AG04450 (cell line): ENCODE data around the gene HAPLN2. TPM values are rescaled to one million over a fixed set of nuclear protein-coding genes. Genes with fewer than 3 reads are reported as not detected.

Source experiments
- CTCF ChIA-PET: fragments of 300-600, 350-600 bp; formaldehyde crosslinking; extraction: SDS; loops from one replicate; lab custom pipeline; 2022; ENCODE audit warnings: antibody characterized with exemption, inconsistent platforms; lab: Charles Lee
- POLR2A ChIA-PET: fragments of 350-600 bp; formaldehyde crosslinking; extraction: SDS; loops from one replicate; lab custom pipeline; 2021; ENCODE audit warnings: antibody characterized with exemption, inconsistent platforms; lab: Yijun Ruan, JAX
- DNase-seq: peaks from one replicate; pipeline ENCODE4 v3.0.0-alpha.2; 2011; ENCODE audit warnings: low read depth, low spot score
- H3K27ac ChIP-seq: one replicate; pipeline ENCODE4 v1.5.1; 2012; ENCODE audit warnings: low read depth, low read length, control low read depth
- H3K27me3 ChIP-seq: one replicate; pipeline ENCODE4 v1.6.0; 2012; ENCODE audit warnings: low read length; ENCODE audit not compliant: control insufficient read depth, insufficient read depth
- H3K4me3 ChIP-seq: 2 replicates; pipeline ENCODE4 v1.5.1; 2011; ENCODE audit warnings: mild to moderate bottlenecking, low read depth, low read length, control low read depth
- H3K9me3 ChIP-seq: 2 replicates; pipeline ENCODE4 v1.5.1; 2012; ENCODE audit warnings: low read length; ENCODE audit not compliant: control insufficient read depth, insufficient read depth
- CTCF ChIP-seq: IDR thresholded peaks from 2 replicates; pipeline ENCODE4 v1.5.1; 2011; ENCODE audit warnings: low read depth, low read length, control low read depth, inconsistent platforms
- polyA plus RNA-seq: library from polyadenylated mRNA; depleted of rRNA; stranded (reverse); fragments of >200 nt; gene quantifications from 2 replicates; pipeline ENCODE4 v1.2.3, GENCODE V29; 2011

Gene HAPLN2
- polyA plus RNA-seq, 1 experiment = not detected

GRCh38 chr1:156615946-156616345 is 3.3 kb upstream of the HAPLN2 start:
- CTCF ChIA-PET = interaction anchor here (2.6 kb wide), 1 partner anchor 11 kb away, joined by 12 read pairs; no protein-coding TSS in a partner anchor
- POLR2A ChIA-PET = no interaction called here
- Histone ChIP-seq H3K27me3 (peaks cover 41% of the 10 kb centered on the region), H3K9me3 (no peaks in the 10 kb centered on the region), H3K4me3 (no peak overlapping the region), H3K27ac (no peak overlapping the region)
- no peak for DNase-seq
- no peak for TF ChIP-seq CTCF

- no peak overlapping the region for H3K27ac ChIP-seq
- H3K27me3 ChIP-seq = peaks cover 45% of the 10 kb centered on the region
- no peak overlapping the region for H3K4me3 ChIP-seq
- H3K9me3 ChIP-seq = no peaks in the 10 kb centered on the region
- DNase-seq = no peak
- CTCF ChIA-PET = interaction anchor here (1.0 to 2.2 kb wide), 5 partner anchors 8 to 170 kb away, joined by 3 to 10 read pairs (median 4); no protein-coding TSS in a partner anchor
- POLR2A ChIA-PET = no interaction called here
- TF ChIP-seq CTCF = no peak
Observed at GRCh38 chr1:156616463-156616862, 2.8 kb upstream of the HAPLN2 start.

- Histone ChIP-seq H3K27ac (no peak overlapping the region), H3K9me3 (no peaks in the 10 kb centered on the region; the same call in 1 of the 2 replicates), H3K27me3 (peaks cover 55% of the 10 kb centered on the region), H3K4me3 (no peak overlapping the region)
- ChIA-PET POLR2A (no interaction called here), CTCF (interaction anchor here (0.8 to 4.1 kb wide), 6 partner anchors 10 to 234 kb away, joined by 3 to 22 read pairs (median 3); no protein-coding TSS in a partner anchor)
- no peak for DNase-seq
- TF ChIP-seq CTCF = no peak
Observed at GRCh38 chr1:156619582-156619955, 354 bp downstream of the HAPLN2 start.

- ChIA-PET CTCF (interaction anchor here (1.2 to 6.5 kb wide), 5 partner anchors 15 to 237 kb away, joined by 3 to 175 read pairs (median 9); partner anchors contain the start of gene NES), POLR2A (no interaction called here)
- TF ChIP-seq CTCF = no peak
- Histone ChIP-seq H3K4me3 (no peak overlapping the region), H3K27ac (no peak overlapping the region), H3K9me3 (no peaks in the 10 kb centered on the region; the same call in 1 of the 2 replicates), H3K27me3 (peaks cover 59% of the 10 kb centered on the region)
- no peak for DNase-seq
Observed at GRCh38 chr1:156622581-156623297, 3.5 kb downstream of the HAPLN2 start.
